Caco-2 (cell line): ENCODE measurements around the gene COPZ1. TPM values are rescaled to one million over a fixed set of nuclear protein-coding genes. Genes with fewer than 3 reads are reported as not detected.
"Not testable (repeated sequence)": the region's sequence is repeated elsewhere in the genome, so short reads cannot be mapped to it uniquely, and the experiment has no call there.

ENCODE experiments used
- BruUV-seq: library from RNA; stranded (reverse); fragments of 400-500 nt; replicated peaks from 2 replicates; lab custom pipeline; 2021; lab: Mats Ljungman, UMichigan
- CTCF ChIA-PET: fragments of 300-600 bp; sonication (Branson Sonifier 250); formaldehyde crosslinking; loops from one replicate; lab custom pipeline; 2022; ENCODE audit warnings: antibody characterized with exemption; lab: Charles Lee
- POLR2A ChIA-PET: fragments of 300-600 bp; sonication (Branson Sonifier 250); formaldehyde crosslinking; loops from one replicate; lab custom pipeline; 2022; ENCODE audit warnings: antibody characterized with exemption; lab: Charles Lee
- DNase-seq, 2 experiments: peaks; one replicate each; pipeline versions ENCODE4 v3.0.0 to v3.0.0-alpha.2; 2020 to 2022
- H3K27me3 ChIP-seq: replicated peaks from 2 replicates; pipeline ENCODE4 v1.6.0; 2011; ENCODE audit warnings: low read length; ENCODE audit not compliant: control insufficient read depth, insufficient read depth
- H3K36me3 ChIP-seq: 2 replicates; pipeline ENCODE4 v1.5.1; 2011; ENCODE audit warnings: low read length; ENCODE audit not compliant: control insufficient read depth, insufficient read depth
- H3K4me1 ChIP-seq: fragments of 250-450 bp; sonication (Bioruptor Pico); 2 replicates; pipeline ENCODE4 v1.5.1; 2020; ENCODE audit warnings: mild to moderate bottlenecking
- H3K4me3 ChIP-seq: 2 replicates; pipeline ENCODE4 v1.5.1; 2011; ENCODE audit warnings: low read depth, mild to moderate bottlenecking, control low read depth, low read length
- H3K9me3 ChIP-seq: fragments of 250-450 bp; sonication (Bioruptor Pico); 2 replicates; pipeline ENCODE4 v1.5.1; 2020; ENCODE audit warnings: mild to moderate bottlenecking, moderate library complexity
- H3K27ac Mint-ChIP-seq: one replicate; pipeline ENCODE4 v1.8.0; 2022; ENCODE audit warnings: mixed read lengths; ENCODE audit not compliant: unreplicated experiment
- H3K27me3 Mint-ChIP-seq: one replicate; pipeline ENCODE4 v1.8.0; 2022; ENCODE audit warnings: mixed read lengths; ENCODE audit not compliant: insufficient read depth, unreplicated experiment
- H3K36me3 Mint-ChIP-seq: one replicate; pipeline ENCODE4 v1.8.0; 2022; ENCODE audit warnings: mild to moderate bottlenecking, mixed read lengths; ENCODE audit not compliant: insufficient read depth, unreplicated experiment
- H3K4me1 Mint-ChIP-seq: one replicate; pipeline ENCODE4 v1.8.0; 2022; ENCODE audit warnings: low read depth, mixed read lengths; ENCODE audit not compliant: unreplicated experiment
- H3K4me3 Mint-ChIP-seq: one replicate; pipeline ENCODE4 v1.8.0; 2022; ENCODE audit warnings: mild to moderate bottlenecking, moderate library complexity, mixed read lengths; ENCODE audit not compliant: unreplicated experiment
- H3K9me3 Mint-ChIP-seq: one replicate; pipeline ENCODE4 v1.8.0; 2022; ENCODE audit warnings: mixed read lengths; ENCODE audit not compliant: unreplicated experiment
- CTCF ChIP-seq, 2 experiments: fragments of 200-600 bp in 1 of 2; IDR thresholded peaks; 1 replicate in 1 of 2; 2 replicates in 1 of 2; pipeline versions ENCODE4 v1.5.1 to v1.8.0; 2011 to 2022; ENCODE audit warnings: antibody characterized with exemption in 1 of 2, control low read depth in 1 of 2, inconsistent platforms in 1 of 2, low read depth in 1 of 2, low read length in 1 of 2, mild to moderate bottlenecking in 1 of 2, moderate library complexity in 1 of 2; ENCODE audit not compliant: insufficient read depth in 1 of 2, severe bottlenecking in 1 of 2, unreplicated experiment in 1 of 2
- intact Hi-C: fragments of 100-400 bp; cut with micrococcal nuclease; formaldehyde crosslinking; loops from one replicate; pipeline ENCODE4 v1.10.0; 2022; ENCODE audit not compliant: unreplicated experiment
- total RNA-seq: library from RNA; stranded (reverse); gene quantifications from 2 replicates; pipeline ENCODE4 v1.2.3, GENCODE V29; 2022

COPZ1 gene
- total RNA-seq, 1 experiment from 2014 or later = 129 TPM

- ChIA-PET POLR2A (interaction anchor here (1.0 kb wide), 1 partner anchor 25 kb away, joined by 6 read pairs; the partner anchor contains the start of gene CBX5), CTCF (interaction anchor here (0.6 to 1.5 kb wide), 5 partner anchors 11 to 65 kb away, joined by 3 to 7 read pairs (median 4); partner anchors contain the start of gene COPZ1)
- H3K27me3 Mint-ChIP-seq = no peaks in the 10 kb centered on the region
- peaks cover 37% of the 10 kb centered on the region for H3K4me1 Mint-ChIP-seq
- H3K27me3 ChIP-seq = no peaks in the 10 kb centered on the region
- TF ChIP-seq CTCF (IDR thresholded peaks at IDR 0.05; ENCODE audit: insufficient read depth in 1 of 2, low read depth in 1 of 2, low read length in 1 of 2, severe bottlenecking in 1 of 2, unreplicated experiment in 1 of 2) = no peak
- no peaks in the 10 kb centered on the region for H3K36me3 ChIP-seq
- H3K9me3 ChIP-seq = no peaks in the 10 kb centered on the region
- H3K4me3 ChIP-seq = no peak overlapping the region
- H3K27ac Mint-ChIP-seq = peak overlapping the region; percentile 65
- intact Hi-C loops = loop anchor here (5.0 kb wide), 1 partner anchor 33 kb away; no protein-coding TSS in a partner anchor
- H3K4me3 Mint-ChIP-seq = no peak overlapping the region
- peaks cover 32% of the 10 kb centered on the region for H3K4me1 ChIP-seq
- no peaks in the 10 kb centered on the region for H3K36me3 Mint-ChIP-seq
- no TSS peak for BruUV-seq
- no peaks in the 10 kb centered on the region for H3K9me3 Mint-ChIP-seq
- DNase-seq = peak; percentile 81
Measured at GRCh38 chr12:54304187-54304810, 20.6 kb upstream of the COPZ1 start.

DNA sequence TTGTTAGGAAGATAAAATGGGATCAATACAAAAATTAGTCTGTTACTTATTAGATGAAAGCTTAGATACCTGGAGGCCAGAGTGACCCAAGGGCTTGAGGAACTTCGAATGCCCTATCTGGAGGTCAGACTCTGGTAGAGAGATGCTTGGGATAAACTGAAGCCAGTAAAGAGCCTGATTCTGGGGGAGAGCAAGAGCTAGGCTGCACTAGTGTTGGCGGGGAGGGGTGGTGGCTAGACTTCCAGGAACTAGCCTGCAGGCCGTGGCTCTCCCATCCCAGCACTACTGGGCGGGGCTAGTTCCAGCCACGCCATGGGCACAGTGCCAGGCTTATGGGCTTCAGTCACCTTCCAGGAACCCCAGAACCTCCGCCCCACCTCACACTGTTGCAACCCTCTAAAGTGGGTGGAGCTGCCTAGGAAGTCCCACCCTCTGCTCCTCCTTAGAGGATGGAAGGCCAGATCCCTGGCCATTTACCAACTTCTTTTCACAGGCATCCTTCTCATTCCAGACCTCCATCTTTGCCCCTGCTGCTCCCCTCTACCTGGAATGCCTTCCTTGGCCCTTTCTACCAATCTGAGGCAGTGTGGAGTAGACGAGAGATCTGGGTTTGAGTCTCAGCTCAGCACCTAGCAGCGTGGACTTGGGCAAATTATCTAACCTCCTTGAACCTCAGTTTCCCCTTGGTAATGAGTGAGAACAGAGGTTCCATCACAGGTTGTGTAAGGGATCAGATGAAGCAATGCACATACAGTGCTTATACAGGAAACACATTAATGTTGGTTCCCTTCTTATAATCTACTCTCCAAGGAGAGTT lies 17.8 kb upstream of the COPZ1 start:
- ChIA-PET CTCF (interaction anchor here (0.8 kb wide), 1 partner anchor 72 kb away, joined by 3 read pairs; no protein-coding TSS in a partner anchor), POLR2A (interaction anchor here (0.6 kb wide), 1 partner anchor 12 kb away, joined by 3 read pairs; no protein-coding TSS in a partner anchor)
- Mint-ChIP-seq H3K4me3 (no peak overlapping the region), H3K9me3 (no peaks in the 10 kb centered on the region), H3K27me3 (no peaks in the 10 kb centered on the region), H3K36me3 (no peaks in the 10 kb centered on the region), H3K27ac (no peak overlapping the region), H3K4me1 (peaks cover 20% of the 10 kb centered on the region)
- no peak for TF ChIP-seq CTCF (IDR thresholded peaks at IDR 0.05; ENCODE audit: insufficient read depth in 1 of 2, low read depth in 1 of 2, low read length in 1 of 2, severe bottlenecking in 1 of 2, unreplicated experiment in 1 of 2)
- no peaks in the 10 kb centered on the region for H3K36me3 ChIP-seq
- intact Hi-C loops = no loop called here
- no peaks in the 10 kb centered on the region for H3K9me3 ChIP-seq
- no peak overlapping the region for H3K4me3 ChIP-seq
- no TSS peak for BruUV-seq
- no peak for DNase-seq
- H3K27me3 ChIP-seq = no peaks in the 10 kb centered on the region
- peaks cover 18% of the 10 kb centered on the region for H3K4me1 ChIP-seq

- no peak for DNase-seq
- ChIA-PET POLR2A (interaction anchor here (0.5 to 0.7 kb wide), 3 partner anchors 10 to 31 kb away, joined by 4 to 6 read pairs (median 4); partner anchors contain the start of genes CBX5, COPZ1 and NFE2), CTCF (interaction anchor here (0.6 kb wide), 1 partner anchor 14 kb away, joined by 4 read pairs; the partner anchor contains the start of gene COPZ1)
- Histone ChIP-seq H3K4me3 (no peak overlapping the region), H3K4me1 (no peaks in the 10 kb centered on the region), H3K9me3 (no peaks in the 10 kb centered on the region), H3K36me3 (no peaks in the 10 kb centered on the region), H3K27me3 (no peaks in the 10 kb centered on the region)
- Mint-ChIP-seq H3K27me3 (no peaks in the 10 kb centered on the region), H3K4me3 (no peak overlapping the region), H3K36me3 (no peaks in the 10 kb centered on the region), H3K27ac (no peak overlapping the region), H3K4me1 (no peaks in the 10 kb centered on the region), H3K9me3 (no peaks in the 10 kb centered on the region)
- intact Hi-C loops = no loop called here
- TF ChIP-seq CTCF (IDR thresholded peaks at IDR 0.05; ENCODE audit: insufficient read depth in 1 of 2, low read depth in 1 of 2, low read length in 1 of 2, severe bottlenecking in 1 of 2, unreplicated experiment in 1 of 2) = no peak
- BruUV-seq = no TSS peak
Measured at GRCh38 chr12:54311051-54311450, 13.9 kb upstream of the COPZ1 start.

- H3K27ac Mint-ChIP-seq, H3K9me3 ChIP-seq, H3K4me1 ChIP-seq, H3K27me3 Mint-ChIP-seq, CTCF ChIA-PET, H3K36me3 ChIP-seq, H3K27me3 ChIP-seq, H3K4me3 ChIP-seq, BruUV-seq, H3K9me3 Mint-ChIP-seq, DNase-seq, intact Hi-C loops, H3K36me3 Mint-ChIP-seq, H3K4me3 Mint-ChIP-seq, H3K4me1 Mint-ChIP-seq: not testable (repeated sequence)
- POLR2A ChIA-PET = interaction anchor here (1.1 kb wide), 1 partner anchor 13 kb away, joined by 4 read pairs; the partner anchor contains the start of gene COPZ1
Measured at GRCh38 chr12:54312309-54312708, 12.6 kb upstream of the COPZ1 start.
